Nephron (organoid): ENCODE data around the gene SSBP4.

Experiments
- H3K27ac Mint-ChIP-seq, 3 experiments: 2 replicates each; pipeline ENCODE4 v1.8.0; 2020; ENCODE audit warnings: mixed read lengths in 3 of 3, mild to moderate bottlenecking in 2 of 3, moderate library complexity in 1 of 3
- H3K27me3 Mint-ChIP-seq: 2 replicates; pipeline ENCODE4 v1.8.0; 2021; ENCODE audit warnings: low read depth, mild to moderate bottlenecking, moderate library complexity, mixed read lengths
- H3K36me3 Mint-ChIP-seq: 2 replicates; pipeline ENCODE4 v1.8.0; 2020; ENCODE audit warnings: low read depth, mixed read lengths
- H3K4me1 Mint-ChIP-seq: 2 replicates; pipeline ENCODE4 v1.8.0; 2020; ENCODE audit warnings: mixed read lengths
- H3K4me3 Mint-ChIP-seq, 3 experiments: 2 replicates each; pipeline ENCODE4 v1.8.0; 2020; ENCODE audit warnings: mild to moderate bottlenecking in 3 of 3, mixed read lengths in 3 of 3, moderate library complexity in 2 of 3
- H3K9me3 Mint-ChIP-seq: 2 replicates; pipeline ENCODE4 v1.8.0; 2020; ENCODE audit warnings: mixed read lengths
- TF ChIP-seq, protein P1 (sequence below), 3 experiments: fragments of 200-600 bp; sonication (generic); IDR thresholded peaks; one replicate each; pipeline ENCODE4 v1.5.0; 2021; ENCODE audit warnings: antibody characterized with exemption in 3 of 3; ENCODE audit not compliant: unreplicated experiment in 3 of 3

Gene SSBP4

DNA sequence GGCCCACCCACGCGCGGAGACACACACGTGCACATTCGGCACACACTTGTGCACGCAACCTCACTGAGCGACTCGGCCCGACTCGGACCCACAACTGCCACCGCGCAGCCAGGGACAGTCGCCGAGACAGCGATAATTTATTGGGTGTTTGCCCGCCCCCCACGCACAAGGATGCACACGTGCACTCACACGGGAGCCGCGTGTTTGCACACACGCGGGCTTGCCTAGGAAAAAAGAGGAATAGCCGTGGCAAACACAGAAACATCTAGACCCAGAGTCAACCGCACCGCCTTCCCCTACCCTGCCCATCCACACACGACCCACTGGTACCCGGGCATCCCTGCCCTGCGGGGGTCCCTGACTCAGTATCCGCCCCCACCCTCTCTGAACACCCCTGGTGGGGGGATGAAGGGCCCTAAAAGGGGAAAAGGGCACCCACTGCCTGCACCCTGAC, 1.1 kb upstream of the SSBP4 start:
- H3K4me1 Mint-ChIP-seq, result peaks cover 72% of the 10 kb centered on the region
- peak overlapping the region; percentile 98 for H3K27ac Mint-ChIP-seq
- peaks cover 5% of the 10 kb centered on the region for H3K27me3 Mint-ChIP-seq
- TF ChIP-seq, protein P1, sequence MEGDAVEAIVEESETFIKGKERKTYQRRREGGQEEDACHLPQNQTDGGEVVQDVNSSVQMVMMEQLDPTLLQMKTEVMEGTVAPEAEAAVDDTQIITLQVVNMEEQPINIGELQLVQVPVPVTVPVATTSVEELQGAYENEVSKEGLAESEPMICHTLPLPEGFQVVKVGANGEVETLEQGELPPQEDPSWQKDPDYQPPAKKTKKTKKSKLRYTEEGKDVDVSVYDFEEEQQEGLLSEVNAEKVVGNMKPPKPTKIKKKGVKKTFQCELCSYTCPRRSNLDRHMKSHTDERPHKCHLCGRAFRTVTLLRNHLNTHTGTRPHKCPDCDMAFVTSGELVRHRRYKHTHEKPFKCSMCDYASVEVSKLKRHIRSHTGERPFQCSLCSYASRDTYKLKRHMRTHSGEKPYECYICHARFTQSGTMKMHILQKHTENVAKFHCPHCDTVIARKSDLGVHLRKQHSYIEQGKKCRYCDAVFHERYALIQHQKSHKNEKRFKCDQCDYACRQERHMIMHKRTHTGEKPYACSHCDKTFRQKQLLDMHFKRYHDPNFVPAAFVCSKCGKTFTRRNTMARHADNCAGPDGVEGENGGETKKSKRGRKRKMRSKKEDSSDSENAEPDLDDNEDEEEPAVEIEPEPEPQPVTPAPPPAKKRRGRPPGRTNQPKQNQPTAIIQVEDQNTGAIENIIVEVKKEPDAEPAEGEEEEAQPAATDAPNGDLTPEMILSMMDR (IDR thresholded peaks at IDR 0.05; ENCODE audit: unreplicated experiment in 3 of 3), result no peak
- H3K36me3 Mint-ChIP-seq, result peaks cover 4% of the 10 kb centered on the region
- no peaks in the 10 kb centered on the region for H3K9me3 Mint-ChIP-seq
- peak overlapping the region; percentile 81 to 88 (median 87) for H3K4me3 Mint-ChIP-seq

DNA sequence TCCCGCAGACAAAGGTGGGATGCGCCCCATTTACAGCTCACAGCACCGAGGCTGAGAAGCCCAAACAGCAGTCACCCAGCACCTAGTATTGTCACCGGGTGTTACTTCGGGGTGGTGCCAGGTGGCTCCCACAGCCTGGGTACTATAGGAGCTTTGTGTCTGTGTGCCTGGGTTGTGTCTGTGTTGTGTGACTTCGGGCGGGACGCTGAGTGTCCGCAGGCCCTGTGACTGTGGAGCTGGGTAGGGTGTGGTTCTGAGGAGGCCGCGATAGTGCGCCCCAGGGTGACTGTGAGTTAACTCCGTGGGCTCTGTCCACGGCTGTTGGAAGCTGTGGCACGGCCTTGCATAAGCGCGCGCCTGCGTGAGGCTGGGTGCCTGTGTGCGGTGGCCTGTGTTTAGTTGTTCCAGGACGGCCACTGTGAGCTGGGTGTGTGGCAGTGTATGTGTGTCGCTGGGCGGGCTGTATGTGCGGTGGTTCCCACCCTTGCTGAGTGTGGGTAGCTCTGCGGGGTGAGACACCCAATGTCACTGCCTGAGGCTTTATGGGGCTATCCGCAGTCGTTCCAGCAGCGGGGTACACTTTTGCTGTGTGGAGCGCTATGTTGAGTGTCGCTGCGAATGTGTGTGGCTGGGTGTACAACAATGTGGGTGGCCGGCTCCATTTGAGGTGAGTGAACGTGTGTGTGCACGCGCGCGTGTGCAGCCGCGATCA, 559 bp upstream of the SSBP4 start:
- peaks cover 5% of the 10 kb centered on the region for H3K27me3 Mint-ChIP-seq
- peaks cover 4% of the 10 kb centered on the region for H3K36me3 Mint-ChIP-seq
- peaks cover 75% of the 10 kb centered on the region for H3K4me1 Mint-ChIP-seq
- H3K27ac Mint-ChIP-seq, result peak overlapping the region; percentile 98
- H3K9me3 Mint-ChIP-seq, result no peaks in the 10 kb centered on the region
- H3K4me3 Mint-ChIP-seq, result peak overlapping the region; percentile 81 to 88 (median 87)
- TF ChIP-seq, protein P1 (IDR thresholded peaks at IDR 0.05; ENCODE audit: unreplicated experiment in 3 of 3), result no peak

DNA sequence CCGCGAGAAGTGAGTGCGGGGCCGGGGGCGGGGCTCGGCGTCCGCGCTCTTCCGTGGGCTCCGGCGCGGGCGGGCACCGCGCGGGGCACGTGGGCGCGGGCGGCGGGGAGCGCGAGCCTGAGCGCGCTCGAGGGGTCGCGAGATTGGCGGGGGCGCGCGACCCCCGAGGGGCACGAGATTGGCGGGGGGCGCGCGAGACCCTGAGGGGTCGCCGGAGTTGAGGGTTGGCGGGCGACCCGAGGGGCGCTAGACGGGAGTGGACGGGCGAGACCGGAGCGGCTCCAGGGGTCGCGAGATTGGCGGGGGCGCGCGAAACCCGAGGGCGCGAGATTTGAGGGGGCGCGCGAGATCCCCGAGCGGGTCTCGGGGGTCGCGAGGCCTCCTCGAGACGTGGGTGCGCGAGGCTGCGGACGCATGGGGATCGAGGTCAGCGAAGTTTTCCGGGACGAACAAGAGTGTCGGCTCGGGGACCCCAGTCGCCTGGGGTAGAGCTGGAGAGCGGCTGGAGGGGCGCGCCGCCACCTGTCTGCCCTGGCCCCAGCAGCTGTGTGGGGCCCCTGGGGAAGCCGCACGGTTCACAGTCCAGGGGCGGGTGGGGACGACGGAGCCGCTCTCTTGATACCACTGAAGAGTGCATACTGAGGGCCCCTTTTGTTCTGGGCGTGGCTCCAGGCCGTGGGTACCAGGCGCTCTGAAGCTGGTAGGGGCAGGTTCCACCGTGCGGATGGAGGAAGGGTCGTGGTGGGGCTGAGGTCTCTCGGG, 682 bp downstream of the SSBP4 start:
- Mint-ChIP-seq H3K36me3 (peaks cover 4% of the 10 kb centered on the region), H3K27ac (peak overlapping the region; percentile 53 to 84 (median 72)), H3K4me1 (peaks cover 71% of the 10 kb centered on the region), H3K4me3 (peak overlapping the region; percentile 88 to 96 (median 93)), H3K27me3 (peaks cover 5% of the 10 kb centered on the region), H3K9me3 (no peaks in the 10 kb centered on the region)
- TF ChIP-seq, protein P1 (IDR thresholded peaks at IDR 0.05; ENCODE audit: unreplicated experiment in 3 of 3), result no peak

DNA sequence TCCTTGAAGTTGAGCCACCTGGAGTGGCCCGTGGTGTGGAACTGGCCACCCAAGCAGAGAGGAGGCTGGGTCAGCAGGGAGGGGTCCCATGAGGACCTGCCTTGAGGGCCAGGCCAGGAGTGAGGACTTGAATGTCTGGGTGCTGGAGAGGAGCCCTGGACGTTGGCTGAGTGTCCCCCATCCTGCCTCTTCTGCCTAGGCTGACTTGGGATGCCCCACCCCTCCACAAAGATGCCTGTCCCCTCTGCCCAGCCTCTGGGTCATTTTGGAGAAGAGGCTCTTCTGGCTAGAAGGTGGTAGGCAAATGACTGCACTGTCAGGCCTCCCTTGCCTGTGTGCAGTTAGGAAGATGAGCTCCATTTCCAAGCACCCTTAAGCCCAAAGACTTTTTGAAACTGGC, 1.7 kb downstream of the SSBP4 start:
- Mint-ChIP-seq H3K4me3 (peak overlapping the region; percentile 88 to 96 (median 93)), H3K27me3 (peaks cover 5% of the 10 kb centered on the region), H3K27ac (peak overlapping the region; percentile 33 to 68 (median 60)), H3K4me1 (peaks cover 69% of the 10 kb centered on the region), H3K9me3 (no peaks in the 10 kb centered on the region), H3K36me3 (peaks cover 4% of the 10 kb centered on the region)
- TF ChIP-seq, protein P1 (IDR thresholded peaks at IDR 0.05; ENCODE audit: unreplicated experiment in 3 of 3), result no peak

DNA sequence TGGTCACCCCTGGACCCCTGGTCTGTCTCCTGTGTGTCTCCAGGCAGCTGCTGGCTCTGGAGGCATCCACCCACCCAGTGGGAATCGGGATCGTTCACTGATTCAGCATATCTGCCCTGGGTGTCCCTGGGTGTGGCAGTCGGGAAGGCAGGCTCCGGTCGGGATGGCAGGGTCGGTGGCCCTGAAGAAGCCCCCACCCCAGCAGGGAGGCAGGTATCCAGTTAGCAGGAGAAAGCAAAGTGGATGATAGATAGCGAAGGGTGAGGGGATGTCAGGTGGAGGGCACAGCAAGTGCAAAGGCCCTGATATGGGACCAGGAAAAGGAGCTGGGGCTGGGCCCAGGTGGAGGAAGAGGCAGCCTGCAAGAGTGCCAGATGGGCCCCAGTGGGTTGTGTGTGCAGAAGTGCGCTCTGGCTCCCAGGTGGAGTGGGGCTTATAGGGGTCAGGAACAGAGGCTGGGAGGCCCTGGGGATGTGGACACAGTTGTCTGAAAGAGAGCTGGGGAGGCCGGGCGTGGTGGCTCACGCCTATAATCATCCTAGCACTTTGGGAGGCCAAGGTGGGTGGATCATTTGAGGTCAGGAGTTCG, 2.3 kb downstream of the SSBP4 start:
- peaks cover 69% of the 10 kb centered on the region for H3K4me1 Mint-ChIP-seq
- peaks cover 4% of the 10 kb centered on the region for H3K36me3 Mint-ChIP-seq
- H3K27me3 Mint-ChIP-seq, result no peaks in the 10 kb centered on the region
- H3K4me3 Mint-ChIP-seq, result peak overlapping the region; percentile 88 to 96 (median 93)
- H3K27ac Mint-ChIP-seq, result peak overlapping the region; percentile 33 to 68 (median 60)
- TF ChIP-seq, protein P1 (IDR thresholded peaks at IDR 0.05; ENCODE audit: unreplicated experiment in 3 of 3), result no peak
- no peaks in the 10 kb centered on the region for H3K9me3 Mint-ChIP-seq
